Epidermal melanocyte (primary cell): ENCODE data around the gene DNAH10.

Source experiments
- DNase-seq: peaks from one replicate; pipeline ENCODE4 v3.0.0; 2011; ENCODE audit warnings: low spot score; ENCODE audit not compliant: insufficient read length

DNAH10 gene

GRCh38 chr12:123879691-123880090 is 117.6 kb downstream of the DNAH10 start:
- no peak for DNase-seq

- no peak for DNase-seq
Measured at GRCh38 chr12:123882161-123882705, 120.1 kb downstream of the DNAH10 start.

GRCh38 chr12:123886258-123886657 is 124.2 kb downstream of the DNAH10 start:
- no peak for DNase-seq

GRCh38 chr12:123886931-123887582 is 125.0 kb downstream of the DNAH10 start:
- DNase-seq: no peak

GRCh38 chr12:123888989-123889388 is 126.9 kb downstream of the DNAH10 start:
- no peak for DNase-seq

DNA sequence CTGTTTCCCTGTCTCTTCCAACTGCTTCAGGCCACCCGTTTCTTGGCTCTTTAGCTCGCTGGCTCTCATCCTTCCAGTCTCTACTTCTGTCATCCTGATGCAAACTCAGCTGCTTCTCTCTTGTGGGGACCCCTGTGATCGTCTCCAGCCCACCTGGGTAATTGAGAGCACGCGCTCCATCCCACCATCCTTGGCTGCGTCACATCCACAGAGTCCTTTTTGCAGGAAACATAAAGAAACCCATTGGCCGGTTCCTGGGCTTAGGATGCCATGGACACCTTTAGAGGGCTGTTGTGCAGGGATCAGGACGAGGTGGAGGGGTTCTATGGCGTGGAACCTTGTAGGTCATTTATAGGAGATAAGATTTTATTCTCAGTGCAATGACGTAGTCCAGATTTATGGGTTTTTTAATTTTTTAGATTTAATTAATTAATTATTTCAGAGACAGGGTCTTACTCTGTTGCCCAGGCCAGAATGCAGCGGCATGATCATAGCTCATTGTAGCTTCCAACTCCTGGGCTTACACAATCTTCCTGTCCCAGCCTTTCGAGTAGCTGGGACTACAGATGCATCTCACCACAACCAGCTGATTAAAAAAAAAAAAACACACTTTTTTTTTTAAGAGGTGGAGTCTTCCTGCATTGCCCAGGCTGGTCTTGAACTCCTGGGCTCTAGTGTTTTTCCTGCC is 127.9 kb downstream of the DNAH10 start:
- no peak for DNase-seq

DNA sequence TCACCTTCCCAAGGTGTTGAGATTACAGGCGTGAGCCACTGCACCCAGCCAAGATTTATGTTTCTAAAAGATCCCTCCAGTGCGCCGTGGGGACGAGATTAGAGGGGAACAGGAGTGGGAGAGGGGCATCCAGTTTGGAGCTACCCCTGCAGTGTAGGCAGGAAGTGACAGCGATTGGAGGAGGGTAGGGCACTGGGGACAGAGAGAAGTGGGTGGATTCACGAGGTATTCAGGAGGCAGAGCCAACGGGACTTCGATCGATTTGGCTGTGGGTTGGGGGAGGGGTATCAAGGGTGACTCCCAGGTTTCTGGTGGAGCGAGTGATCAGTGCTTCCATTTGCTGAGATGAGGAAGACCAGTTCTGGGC is 128.4 kb downstream of the DNAH10 start:
- DNase-seq: no peak

DNA sequence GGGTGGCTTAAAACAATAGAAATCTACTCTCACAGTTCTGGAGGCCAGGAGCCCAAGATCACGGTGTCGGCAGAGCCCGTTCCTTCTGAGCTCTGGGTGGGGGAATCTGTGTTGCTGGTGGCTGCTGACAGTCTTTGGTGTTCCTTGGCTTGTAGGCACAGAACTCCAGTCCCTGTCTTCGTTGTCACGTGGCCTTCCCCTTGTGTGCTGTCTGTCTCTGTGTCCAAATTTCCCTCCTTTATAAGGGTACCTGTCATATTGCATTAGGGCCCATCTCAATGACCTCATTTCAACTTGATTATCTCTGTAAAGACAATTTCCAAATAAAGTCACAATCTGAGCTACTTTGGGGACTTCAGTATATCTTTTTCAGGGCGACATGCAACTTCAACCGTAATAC is 128.9 kb downstream of the DNAH10 start:
- DNase-seq: no peak

DNA sequence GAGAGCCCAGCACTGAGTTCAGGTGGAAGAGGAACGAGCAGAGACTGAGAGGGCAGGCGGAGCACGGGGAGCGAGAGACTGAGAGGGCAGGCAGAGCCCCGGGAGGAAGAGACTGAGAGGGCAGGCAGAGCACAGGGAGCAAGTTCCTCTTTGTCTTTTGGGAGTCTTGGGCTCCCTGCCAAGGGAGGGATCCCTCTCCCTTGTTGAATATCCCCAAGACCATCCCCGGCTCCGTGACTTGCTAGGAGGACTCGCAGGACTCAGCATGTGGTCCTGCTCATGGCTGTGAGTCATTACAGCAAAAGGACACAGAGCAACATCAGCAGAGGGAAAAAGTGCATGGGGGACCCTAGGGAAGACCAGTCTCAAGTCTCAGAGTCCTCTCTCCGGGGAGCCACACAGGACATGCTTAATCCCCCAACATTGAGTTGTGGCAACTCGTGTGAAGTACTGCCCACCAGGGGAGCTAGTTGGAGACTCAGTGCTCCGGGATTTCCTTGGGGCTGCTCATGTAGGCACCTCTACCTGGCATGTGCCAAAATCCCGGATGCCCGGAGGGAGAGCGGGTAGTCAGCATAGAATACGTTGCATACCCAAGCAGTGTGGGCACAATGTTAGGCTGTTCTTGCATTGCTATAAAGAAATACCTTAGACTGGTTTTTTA is 129.5 kb downstream of the DNAH10 start:
- DNase-seq: no peak

- no peak for DNase-seq
Measured at GRCh38 chr12:123892180-123892559, 130.1 kb downstream of the DNAH10 start.

GRCh38 chr12:123892853-123893252 is 130.8 kb downstream of the DNAH10 start:
- DNase-seq: no peak

GRCh38 chr12:123893276-123893675 is 131.2 kb downstream of the DNAH10 start:
- no peak for DNase-seq

GRCh38 chr12:123894823-123895345 is 132.8 kb downstream of the DNAH10 start:
- no peak for DNase-seq

GRCh38 chr12:123895451-123895850 is 133.3 kb downstream of the DNAH10 start:
- DNase-seq: no peak

- no peak for DNase-seq
Measured at GRCh38 chr12:123896767-123897166, 134.7 kb downstream of the DNAH10 start.

DNA sequence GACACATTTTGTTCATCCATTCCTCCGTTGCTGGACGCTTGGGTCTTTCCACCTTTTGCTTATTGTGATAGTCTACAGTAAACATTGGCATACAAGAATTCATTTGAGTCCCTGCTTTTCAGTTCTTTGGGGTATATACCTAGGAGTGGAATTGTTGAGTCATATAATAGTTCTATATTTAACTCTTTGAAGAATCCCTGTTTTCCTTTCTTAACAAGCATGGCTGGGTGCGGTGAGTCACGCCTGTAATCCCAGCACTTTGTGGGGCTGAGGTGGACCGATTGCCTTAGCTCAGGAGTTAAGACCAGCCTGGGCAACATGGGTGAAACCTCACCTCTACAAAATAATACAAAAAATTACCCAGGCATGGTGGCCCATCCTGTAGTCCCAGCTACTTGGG is 135.1 kb downstream of the DNAH10 start:
- no peak for DNase-seq

- DNase-seq: no peak
Measured at GRCh38 chr12:123898673-123899072, 136.6 kb downstream of the DNAH10 start.

DNA sequence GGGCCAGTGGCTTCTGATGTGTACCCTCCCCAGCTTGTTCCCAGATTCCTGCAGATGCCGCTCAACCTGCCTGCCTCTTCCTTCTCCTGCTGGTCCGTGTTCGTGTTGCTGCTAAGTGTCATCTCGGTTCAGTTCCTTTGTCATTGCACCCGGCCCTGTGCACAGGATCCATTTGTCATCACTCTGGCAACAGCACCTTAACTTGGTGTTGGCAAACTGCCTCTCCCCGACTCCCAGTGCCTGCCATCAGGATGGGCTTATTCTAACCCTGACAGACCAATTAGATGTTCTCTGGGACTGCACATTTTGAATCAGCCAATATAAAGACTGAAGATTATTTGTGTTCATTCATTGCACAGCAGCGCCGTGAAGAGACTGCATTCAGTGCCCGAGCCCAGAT is 137.3 kb downstream of the DNAH10 start:
- DNase-seq: no peak

- no peak for DNase-seq
Measured at GRCh38 chr12:123900871-123901376, 138.8 kb downstream of the DNAH10 start.

DNA sequence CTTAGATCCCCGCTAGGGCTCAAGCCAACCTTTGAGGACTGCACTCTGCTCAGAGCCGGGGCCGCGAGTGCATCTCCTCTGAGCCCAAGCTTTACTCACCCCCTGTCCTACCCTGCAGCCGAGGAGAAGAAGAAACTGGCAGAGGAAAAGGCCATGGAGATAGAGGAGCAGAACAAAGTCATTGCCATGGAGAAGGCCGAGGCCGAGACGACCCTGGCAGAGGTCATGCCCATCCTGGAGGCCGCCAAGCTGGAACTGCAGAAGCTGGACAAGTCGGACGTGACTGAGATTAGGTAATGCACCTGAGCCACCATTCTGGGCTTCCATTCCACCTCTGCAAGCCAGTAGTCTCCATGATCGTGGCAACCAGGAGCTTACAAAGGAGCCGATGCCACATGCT is 140.7 kb downstream of the DNAH10 start:
- DNase-seq: no peak

DNA sequence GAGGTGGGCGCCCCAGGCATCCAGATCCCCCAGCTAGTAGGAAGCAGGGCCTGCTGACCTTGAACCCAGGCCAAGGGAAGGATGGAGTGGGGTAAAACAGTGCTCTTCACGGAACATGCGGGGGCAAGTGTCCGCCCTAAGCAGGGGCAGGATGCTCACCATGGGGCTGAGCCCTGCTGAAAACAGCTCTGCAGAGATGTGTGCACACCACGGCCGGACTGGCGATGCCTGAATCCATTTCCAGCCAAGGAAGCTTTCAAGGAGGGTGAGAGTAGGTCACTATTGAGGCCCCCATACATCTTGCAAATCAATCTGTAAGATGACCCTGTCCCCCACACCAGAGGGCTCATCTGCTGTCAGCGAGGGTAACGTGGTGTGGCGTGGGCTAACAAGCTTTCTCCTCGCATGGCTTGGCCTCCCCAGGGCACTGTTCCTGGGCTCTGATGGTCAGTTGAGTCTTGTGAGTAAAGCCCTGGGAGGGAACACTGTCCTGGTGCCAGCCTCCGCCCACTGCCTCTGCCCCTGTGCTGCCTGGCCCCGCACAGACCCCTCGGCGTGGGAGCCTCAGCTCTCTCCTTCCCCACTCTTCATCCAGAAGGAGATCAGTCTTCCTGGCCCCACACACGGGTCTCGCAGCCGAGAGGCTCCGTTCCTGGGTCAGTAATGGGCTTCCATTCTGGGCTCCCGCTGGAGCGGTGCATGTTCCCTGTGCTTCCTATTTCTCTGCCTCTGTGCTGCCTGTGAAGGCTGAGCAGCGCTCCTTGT is 141.4 kb downstream of the DNAH10 start:
- DNase-seq: no peak
